NAMALWA (cell line): ENCODE measurements around the gene ZNF730.
A peak's percentile ranks its signal among the peaks of the same experiment; 100 is the strongest.
"Not testable (repeated sequence)": the region's sequence is repeated elsewhere in the genome, so short reads cannot be mapped to it uniquely, and the experiment has no call there.

Experiments
- DNase-seq: peaks from one replicate; pipeline ENCODE4 v3.0.0-alpha.2; 2015; ENCODE audit warnings: low spot score

ZNF730 gene

GRCh38 chr19:23116802-23117571 is at the start of gene ZNF730:
Gene ZNF730, plus strand, starts transcription at chr19:23117025. Its CDS starts 149 bp downstream, at chr19:23117174.
- DNase-seq: peak; percentile 96

DNA sequence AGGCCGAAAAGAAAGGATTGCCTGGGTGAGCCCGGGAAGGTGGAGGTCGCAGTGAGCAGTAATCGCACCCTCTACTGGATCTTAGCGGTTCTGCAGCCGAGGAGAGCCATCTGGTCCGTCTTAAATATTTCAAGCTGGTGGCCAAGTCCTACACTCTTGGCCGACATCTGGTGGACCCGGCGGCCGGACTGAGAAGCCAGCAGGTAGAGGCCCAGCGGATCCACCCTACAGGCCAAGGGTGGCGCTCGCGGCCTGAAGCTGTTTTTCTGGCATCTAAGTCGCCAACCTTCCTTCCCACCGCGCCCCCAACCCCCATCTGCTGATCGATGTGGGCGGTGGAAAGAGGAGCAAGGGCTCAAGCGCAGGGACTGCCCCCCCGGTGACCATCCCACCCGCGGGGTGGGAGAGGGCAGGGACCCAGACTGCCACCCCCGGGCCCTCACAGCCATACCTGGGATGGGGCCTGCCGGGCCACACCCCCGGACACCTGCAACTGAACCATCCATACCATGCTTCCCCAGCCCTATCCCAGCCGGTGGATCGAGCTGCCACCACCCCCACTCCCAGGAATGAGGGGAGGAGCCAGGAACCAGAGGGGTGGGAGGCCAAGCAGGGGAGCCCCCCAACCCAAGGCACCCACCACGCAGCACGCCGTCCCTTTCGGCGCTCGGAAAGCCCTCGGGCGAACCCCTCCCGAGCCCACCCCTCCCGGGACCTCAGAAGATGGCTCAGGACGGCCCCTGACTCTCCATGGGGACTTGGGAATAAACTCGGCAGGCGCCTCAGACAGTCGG is 46.3 kb upstream of the ZNF730 start:
- peak; percentile 26 for DNase-seq

- no peak for DNase-seq
Measured at GRCh38 chr19:23071147-23071511, 45.7 kb upstream of the ZNF730 start.

GRCh38 chr19:23075031-23075733 is 41.6 kb upstream of the ZNF730 start:
- peak; percentile 86 for DNase-seq

- not testable (repeated sequence) for DNase-seq
Measured at GRCh38 chr19:23077776-23078175, 39.0 kb upstream of the ZNF730 start.

- DNase-seq: no peak
Measured at GRCh38 chr19:23093832-23094231, 23.0 kb upstream of the ZNF730 start.

DNA sequence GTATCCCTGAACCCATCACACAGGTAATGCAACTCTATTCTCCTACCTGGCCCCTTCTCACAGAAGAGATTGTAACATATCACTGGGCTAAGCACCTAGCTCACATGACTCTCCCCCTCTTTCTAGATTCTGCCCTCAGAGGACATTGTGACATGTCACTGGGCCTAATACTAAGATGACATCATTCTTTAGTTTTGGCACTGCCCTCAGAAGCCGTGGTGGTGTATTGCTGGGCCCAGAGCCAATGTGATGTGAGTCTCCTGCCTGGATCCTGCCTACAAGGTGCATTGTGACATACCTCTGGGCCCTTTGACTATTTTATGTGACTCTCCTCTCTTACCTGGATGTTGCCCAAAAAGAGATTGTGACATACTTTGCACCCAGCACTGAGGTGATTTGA is 21.4 kb upstream of the ZNF730 start:
- no peak for DNase-seq

DNA sequence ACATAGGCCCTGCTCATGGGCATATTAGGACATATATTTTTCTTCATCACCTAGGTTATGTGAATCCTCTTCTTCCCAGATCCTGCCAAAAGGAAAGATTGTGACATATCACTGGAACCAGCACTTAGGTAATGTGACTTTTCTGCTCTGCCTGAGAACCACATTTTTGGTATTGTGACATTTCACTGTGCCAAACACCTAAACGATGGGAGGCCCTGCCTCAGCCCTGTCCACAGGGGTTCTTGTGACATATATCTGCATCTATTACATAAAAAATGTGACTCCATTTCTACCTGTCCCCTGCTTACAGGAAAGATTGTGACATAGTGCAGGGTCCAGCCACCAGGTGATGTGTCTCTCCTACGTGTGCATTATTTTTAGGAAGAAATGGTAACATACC is 18.5 kb upstream of the ZNF730 start:
- DNase-seq: no peak

- no peak for DNase-seq
Measured at GRCh38 chr19:23098988-23099387, 17.8 kb upstream of the ZNF730 start.

DNA sequence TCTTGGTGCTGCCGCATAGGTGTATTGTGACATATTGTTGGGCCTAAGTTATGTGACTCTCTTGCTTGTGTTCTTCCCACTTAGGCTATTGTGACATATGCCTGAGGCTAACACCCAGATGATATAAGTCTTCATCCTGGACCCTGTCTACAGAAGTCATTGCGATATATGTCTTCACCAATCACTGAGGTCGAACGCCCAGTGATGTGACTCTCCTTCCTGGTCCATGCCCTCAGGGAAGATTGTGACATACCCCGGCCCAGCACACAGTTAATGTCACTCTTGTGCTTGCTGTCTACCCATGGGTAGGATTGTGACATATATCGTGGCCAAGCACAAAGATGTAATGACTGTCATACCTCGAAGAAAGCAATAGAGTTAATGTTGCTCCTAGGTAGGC is 16.9 kb upstream of the ZNF730 start:
- DNase-seq: no peak

- no peak for DNase-seq
Measured at GRCh38 chr19:23101241-23101640, 15.6 kb upstream of the ZNF730 start.

- DNase-seq: peak; percentile 29
Measured at GRCh38 chr19:23118400-23118799, 1.6 kb downstream of the ZNF730 start.

DNA sequence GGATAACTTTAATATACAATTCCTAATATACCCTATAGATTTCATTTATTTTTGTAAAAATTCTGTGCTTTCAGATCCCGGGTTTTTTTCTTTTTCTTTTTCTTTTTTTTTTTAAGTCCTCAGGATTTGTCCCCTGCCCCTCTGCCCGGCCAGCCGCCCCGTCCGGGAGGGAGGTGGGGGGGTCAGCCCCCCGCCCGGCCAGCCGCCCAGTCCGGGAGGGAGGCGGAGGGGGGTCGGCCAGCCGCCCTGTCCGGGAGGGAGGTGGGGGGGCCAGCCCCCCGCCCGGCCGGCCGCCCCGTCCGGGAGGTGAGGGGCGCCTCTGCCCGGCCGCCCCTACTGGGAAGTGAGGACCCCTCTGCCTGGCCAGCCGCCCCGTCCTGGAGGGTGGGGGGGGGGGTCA is 17.4 kb downstream of the ZNF730 start:
- DNase-seq: not testable (repeated sequence)

DNA sequence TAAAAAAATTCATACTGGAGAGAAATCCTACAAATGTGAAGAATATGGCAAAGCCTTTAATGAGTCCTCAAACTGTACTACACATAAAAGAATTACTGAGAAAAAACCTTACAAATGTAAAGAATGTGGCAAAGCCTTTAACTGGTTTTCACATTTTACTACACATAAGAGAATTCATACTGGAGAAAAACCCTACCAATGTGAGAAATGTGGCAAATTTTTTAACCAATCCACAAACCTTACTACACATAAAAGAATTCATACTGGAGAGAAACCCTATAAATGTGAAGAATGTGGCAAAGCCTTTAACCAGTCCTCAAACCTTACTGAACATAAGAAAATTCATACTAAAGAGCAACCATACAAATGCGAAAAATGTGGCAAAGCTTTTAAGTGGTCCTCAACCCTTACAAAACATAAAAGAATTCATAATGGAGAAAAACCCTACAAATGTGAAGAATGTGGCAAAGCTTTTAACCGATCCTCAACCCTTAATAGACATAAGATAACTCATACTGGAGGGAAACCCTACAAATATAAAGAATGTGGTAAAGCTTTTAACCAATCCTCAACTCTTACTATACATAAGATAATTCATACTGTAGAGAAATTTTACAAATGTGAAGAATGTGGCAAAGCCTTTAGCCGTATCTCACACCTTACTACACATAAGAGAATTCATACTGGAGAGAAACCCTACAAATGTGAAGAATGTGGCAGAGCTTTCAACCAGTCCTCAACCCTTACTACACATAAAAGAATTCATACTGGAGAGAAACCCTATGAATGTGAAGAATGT is 29.0 kb downstream of the ZNF730 start:
- DNase-seq: no peak

GRCh38 chr19:23160766-23161165 is 43.9 kb downstream of the ZNF730 start:
- DNase-seq: no peak

GRCh38 chr19:23168286-23168685 is 51.5 kb downstream of the ZNF730 start:
- DNase-seq: not testable (repeated sequence)

DNA sequence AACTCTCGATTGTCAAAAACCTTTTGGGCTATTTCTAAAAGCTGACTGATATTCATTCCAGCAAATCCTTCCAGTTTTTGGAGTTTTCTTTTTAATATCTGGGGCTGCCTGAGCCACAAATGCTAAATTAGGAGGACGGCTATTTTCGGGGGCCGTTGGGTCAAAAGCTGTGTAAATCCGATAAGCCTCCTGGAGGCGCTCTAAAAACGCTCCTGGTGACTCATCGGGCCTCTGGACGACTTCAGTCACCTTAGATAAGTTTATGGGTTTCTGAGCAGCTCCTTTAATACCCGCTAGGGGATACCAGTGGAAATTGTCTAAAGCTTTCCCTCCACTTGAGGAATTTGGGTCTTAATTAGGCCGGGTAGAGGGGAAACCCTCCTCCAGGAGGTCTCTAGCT is 66.4 kb downstream of the ZNF730 start:
- no peak for DNase-seq

DNA sequence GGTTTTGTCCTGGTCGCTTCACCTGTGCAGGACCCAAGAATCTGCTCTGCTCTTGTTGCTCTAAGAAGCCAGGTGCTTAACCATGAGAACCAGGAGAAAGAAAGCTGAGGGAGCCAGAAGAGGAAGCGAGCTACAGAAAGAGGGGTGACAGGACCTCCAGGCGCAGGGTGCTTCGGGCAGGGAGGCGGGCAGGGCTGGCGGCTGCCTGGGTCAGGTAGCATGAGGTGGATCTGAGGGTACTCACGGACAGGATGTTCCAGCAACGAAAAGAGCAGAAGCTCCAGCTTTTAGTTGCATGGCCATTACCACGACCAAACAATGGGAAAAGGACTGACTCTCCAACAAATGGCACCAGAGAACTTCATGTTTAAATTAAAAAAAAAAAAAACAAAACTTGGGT is 73.5 kb downstream of the ZNF730 start:
- DNase-seq: no peak
